ENCODE measurements around the gene DPYSL5. TPM values are rescaled to one million over a fixed set of nuclear protein-coding genes. Genes with fewer than 3 reads are reported as not detected.

Gene DPYSL5
- total RNA-seq, 6 experiments from 2014 or later, result not detected

DNA sequence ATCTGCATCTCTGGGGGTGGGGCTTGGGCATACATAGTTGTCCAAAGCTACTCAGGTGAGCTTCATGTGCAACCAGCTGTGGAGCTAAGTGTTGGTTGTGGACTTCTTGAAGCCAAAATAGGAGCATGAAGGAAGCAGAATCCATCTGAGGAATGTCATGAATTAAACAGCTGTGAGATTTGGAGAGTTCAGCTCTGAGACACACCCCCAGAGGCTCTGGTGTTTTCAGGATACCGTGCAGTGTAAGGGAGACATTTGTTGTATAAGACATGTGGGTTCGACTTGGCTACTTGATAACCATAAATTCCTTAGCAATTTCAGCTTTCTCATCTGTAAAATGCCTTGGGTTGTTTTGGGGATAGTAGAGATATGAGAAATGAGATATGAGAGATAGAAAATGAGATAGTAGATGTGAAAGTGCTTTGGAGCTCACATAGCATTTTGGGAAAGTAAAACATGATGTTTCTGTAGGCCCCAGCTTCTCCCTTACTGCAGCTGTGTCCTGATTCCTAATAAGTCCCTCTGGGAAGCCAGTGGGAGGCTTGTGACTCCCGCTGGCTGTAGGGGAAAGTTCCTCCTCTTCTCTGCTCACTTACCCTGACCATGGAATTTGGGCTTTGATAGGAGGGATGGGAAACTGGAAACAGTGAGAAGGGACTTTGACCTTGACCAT, 50.0 kb downstream of the DPYSL5 start:
- Histone ChIP-seq H3K36me3 (no peaks in the 10 kb centered on the region), H3K4me1 (no peaks in the 10 kb centered on the region), H3K27me3 (no peaks in the 10 kb centered on the region), H3K9me3 (no peaks in the 10 kb centered on the region), H3K27ac (no peak overlapping the region), H3K4me3 (no peak overlapping the region)
- intact Hi-C loops (cut with DNase I), result no loop called here
- ATAC-seq (no peak), DNase-seq (no peak)
- 67% methylated on average over 3 of the region's 3 CpGs for WGBS (ENCODE audit: insufficient coverage, low coverage, low lambda C conversion rate, missing lambda C conversion rate)
- TF ChIP-seq POLR2A (IDR thresholded peaks at IDR 0.05), result no peak

DNA sequence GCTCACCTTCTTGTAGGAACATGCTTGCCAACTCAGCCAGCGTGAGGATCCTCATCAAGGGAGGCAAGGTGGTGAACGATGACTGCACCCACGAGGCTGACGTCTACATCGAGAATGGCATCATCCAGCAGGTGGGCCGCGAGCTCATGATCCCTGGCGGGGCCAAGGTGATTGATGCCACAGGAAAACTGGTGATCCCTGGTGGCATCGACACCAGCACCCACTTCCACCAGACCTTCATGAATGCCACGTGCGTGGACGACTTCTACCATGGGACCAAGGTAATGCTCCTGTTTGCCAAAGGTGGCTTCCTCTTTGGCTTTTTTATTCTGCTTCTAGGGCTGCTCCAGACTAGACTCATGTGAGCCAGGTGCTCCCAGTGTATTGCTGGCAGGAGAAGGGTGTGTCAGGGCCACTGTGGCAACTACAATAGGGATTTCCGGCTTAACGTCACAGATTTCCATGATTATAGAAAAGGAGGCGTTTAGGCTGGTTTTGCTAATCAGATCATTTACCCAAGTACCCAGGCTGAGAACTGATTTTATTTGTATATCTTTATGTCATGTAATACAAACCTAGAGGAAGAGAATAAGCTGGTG, 50.6 kb downstream of the DPYSL5 start:
- TF ChIP-seq CTCF (IDR thresholded peaks at IDR 0.05) (no peak), POLR2A (IDR thresholded peaks at IDR 0.05) (no peak)
- Histone ChIP-seq H3K9me3 (no peaks in the 10 kb centered on the region), H3K27ac (no peak overlapping the region), H3K4me3 (no peak overlapping the region), H3K27me3 (no peaks in the 10 kb centered on the region), H3K4me1 (no peaks in the 10 kb centered on the region), H3K36me3 (no peaks in the 10 kb centered on the region)
- DNase-seq, result no peak
- intact Hi-C loops (cut with DNase I), result no loop called here
- WGBS (ENCODE audit: insufficient coverage, low coverage, low lambda C conversion rate, missing lambda C conversion rate), result 92% methylated on average over 12 of the region's 15 CpGs
- ATAC-seq, result no peak

GRCh38 chr2:26899500-26900164, 51.7 kb downstream of the DPYSL5 start:
- no peak overlapping the region for H3K27ac ChIP-seq
- ATAC-seq (no peak), DNase-seq (no peak)
- H3K4me3 ChIP-seq, result no peak overlapping the region
- no peaks in the 10 kb centered on the region for H3K4me1 ChIP-seq
- intact Hi-C loops (cut with DNase I), result no loop called here
- no peaks in the 10 kb centered on the region for H3K27me3 ChIP-seq
- TF ChIP-seq POLR2A (IDR thresholded peaks at IDR 0.05), result no peak
- no peak for TF ChIP-seq CTCF (IDR thresholded peaks at IDR 0.05)
- H3K9me3 ChIP-seq, result no peaks in the 10 kb centered on the region
- 71% methylated on average over 1 of the region's 6 CpGs for WGBS (ENCODE audit: insufficient coverage, low coverage, low lambda C conversion rate, missing lambda C conversion rate)
- H3K36me3 ChIP-seq, result no peaks in the 10 kb centered on the region

DNA sequence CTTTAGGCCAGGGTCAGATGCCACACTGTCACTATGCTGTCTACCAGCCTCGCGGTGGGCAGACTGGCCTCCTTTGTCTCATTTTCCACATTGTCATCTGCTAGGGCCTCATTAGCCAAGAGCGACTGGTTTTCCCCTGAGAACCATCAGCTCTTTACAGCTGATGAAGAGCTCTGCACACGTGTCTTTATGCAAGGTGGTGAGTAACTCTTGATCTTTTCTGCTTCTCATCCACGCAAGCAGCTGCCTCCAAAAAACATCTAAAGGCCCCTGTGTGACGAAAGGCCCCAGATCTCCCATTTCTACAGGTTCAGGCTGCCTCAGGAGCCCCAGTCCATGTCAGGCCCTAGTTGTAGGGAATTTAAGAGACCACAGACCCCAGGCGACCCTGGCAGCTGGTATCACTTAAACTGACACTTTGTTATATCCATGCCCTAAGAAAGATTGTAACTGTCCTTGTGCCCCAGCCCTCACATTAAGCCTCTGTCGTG, 52.9 kb downstream of the DPYSL5 start:
- TF ChIP-seq CTCF (IDR thresholded peaks at IDR 0.05), result no peak
- TF ChIP-seq POLR2A (IDR thresholded peaks at IDR 0.05), result no peak
- ATAC-seq (no peak), DNase-seq (no peak)
- Histone ChIP-seq H3K9me3 (no peaks in the 10 kb centered on the region), H3K4me1 (no peaks in the 10 kb centered on the region), H3K4me3 (no peak overlapping the region), H3K27me3 (no peaks in the 10 kb centered on the region), H3K27ac (no peak overlapping the region), H3K36me3 (no peaks in the 10 kb centered on the region)
- intact Hi-C loops (cut with DNase I), result no loop called here
- 91% methylated on average over 5 of the region's 8 CpGs for WGBS (ENCODE audit: insufficient coverage, low coverage, low lambda C conversion rate, missing lambda C conversion rate)

Measured in right lobe of liver (tissue), 6 donors.